GM18520 (cell line): Measurements from ENCODE around the gene ALKBH1.

ENCODE experiments used
- ATAC-seq: cut with Tn5 transposase; IDR thresholded peaks from one replicate; pipeline ENCODE4 v1.9.1; 2021; ENCODE audit not compliant: unreplicated experiment

Gene ALKBH1

DNA sequence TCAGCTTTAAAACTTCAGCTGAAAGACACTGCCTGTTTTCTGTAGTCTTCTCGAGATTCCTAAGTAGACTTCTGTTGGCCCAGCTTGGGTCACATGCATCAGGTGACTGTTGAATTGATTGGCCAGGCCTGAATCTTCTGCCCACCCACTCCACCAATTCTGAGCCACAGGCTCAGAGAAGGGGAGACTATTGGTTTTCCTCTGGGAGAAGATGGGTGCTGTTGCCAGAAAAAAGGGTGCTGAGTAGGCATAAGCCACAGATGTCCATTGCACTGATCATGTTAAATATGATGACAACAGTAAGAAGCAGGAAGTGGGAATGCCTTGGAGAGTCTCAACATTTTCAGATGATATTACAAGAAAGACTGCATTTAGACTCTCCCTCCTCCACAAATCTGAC is 84.6 kb downstream of the ALKBH1 start:
- ATAC-seq = no peak
